NCI-H2081 (cell line): ENCODE measurements around the gene SLC25A6.
"Not testable (repeated sequence)": the region's sequence is repeated elsewhere in the genome, so short reads cannot be mapped to it uniquely, and the experiment has no call there.

ENCODE experiments used
- DNase-seq, 2 experiments: peaks; one replicate each; lab custom pipeline; 2025; lab: John Stamatoyannopoulos, UW

The SLC25A6 gene

GRCh38 chrX:1412551-1413161, 20.7 kb upstream of the SLC25A6 start:
- no peak for DNase-seq

GRCh38 chrX:1411326-1411725, 19.4 kb upstream of the SLC25A6 start:
- no peak for DNase-seq

GRCh38 chrX:1407035-1407434, 15.1 kb upstream of the SLC25A6 start:
- DNase-seq = no peak

DNA sequence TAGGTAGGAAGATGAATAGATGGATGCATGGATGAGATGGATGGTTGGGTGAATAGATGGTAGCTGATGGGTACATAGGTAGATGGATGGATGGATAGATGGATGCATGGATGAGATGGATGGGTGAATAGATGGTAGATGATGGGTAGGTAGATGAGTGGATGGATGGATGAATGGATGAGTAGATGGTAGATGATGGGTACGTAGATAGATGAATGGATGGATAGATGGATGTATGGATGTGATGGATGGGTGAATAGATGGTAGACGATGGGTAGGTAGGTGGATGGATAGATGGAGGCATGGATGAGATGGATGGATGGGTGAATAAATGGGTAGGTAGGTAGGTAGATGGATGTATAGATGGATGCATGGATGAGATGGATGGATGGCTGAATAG, 13.9 kb upstream of the SLC25A6 start:
- not testable (repeated sequence) for DNase-seq

DNA sequence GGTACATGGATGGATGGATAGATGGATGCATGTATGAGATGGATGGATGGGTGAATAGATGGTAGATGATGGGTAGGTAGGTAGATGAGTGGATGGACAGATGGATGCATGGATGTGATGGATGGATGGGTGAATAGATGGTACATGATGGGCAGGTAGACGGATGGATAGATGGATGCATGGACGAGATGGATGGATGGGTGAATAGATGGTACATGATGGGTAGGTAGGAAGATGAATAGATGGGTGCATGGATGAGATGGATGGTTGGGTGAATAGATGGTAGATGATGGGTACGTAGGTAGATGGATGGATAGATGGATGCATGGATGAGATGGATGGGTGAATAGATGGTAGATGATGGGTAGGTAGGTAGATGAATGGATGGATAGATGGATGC, 12.0 kb upstream of the SLC25A6 start:
- DNase-seq = not testable (repeated sequence)

DNA sequence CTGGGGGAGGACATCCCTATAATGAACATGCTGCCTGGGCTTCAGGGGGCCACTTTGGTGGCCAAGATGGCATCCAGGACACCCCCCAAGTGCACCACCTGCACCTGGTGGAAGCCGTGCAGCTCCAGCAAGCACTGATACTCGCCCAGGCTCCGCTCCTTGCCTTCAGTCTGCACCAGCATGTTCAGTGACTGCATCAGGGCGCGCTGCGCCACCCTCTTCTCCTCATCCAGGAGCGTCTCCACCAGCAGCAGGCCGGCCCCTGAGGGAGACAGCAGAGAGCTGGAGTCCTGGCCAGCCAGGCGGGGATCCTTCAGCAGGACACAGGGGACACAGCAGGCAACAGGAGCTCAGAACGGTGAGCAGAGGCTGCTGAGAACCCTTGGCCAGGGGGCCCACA, 11.3 kb upstream of the SLC25A6 start:
- no peak for DNase-seq

DNA sequence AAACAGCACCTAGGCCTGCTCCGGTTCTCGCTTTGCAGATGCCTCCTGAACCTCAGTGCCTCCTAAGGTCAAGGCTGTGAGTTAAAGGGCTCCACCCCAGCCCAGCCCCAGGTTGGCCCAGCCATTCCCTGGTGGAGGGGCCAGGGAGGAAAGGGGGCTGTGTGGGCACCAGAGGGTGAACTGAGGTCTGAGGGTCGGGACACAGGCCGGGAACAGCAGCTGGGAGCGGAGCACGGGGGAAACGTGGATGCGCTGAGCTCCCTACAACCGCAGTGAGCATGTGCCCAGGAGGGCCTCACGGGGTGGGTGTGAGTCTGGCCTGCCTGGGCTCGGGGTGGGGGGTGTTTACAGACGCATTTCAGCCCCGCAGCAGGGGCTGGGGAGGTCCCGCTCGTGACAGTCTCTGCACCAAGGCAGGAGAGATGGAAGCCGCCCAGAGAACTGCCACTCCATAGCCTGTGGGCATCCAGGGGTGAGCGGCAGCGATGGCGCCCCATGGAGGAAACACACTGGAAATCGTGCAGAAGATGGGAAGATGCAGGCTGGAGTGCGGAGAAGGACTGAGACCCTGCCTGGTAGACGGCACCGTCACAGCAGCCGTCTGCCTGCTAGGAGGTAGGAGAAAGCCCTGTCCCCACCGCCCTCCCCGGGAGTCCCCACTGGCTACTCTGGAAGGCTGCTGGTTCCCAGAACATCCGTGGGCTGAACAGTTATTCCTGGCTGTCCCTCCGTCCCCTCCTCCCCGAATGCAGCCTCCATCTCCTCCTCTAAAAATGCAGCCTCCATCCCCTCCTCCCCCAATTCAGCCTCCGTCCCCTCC, 9.9 kb upstream of the SLC25A6 start:
- DNase-seq = no peak

DNA sequence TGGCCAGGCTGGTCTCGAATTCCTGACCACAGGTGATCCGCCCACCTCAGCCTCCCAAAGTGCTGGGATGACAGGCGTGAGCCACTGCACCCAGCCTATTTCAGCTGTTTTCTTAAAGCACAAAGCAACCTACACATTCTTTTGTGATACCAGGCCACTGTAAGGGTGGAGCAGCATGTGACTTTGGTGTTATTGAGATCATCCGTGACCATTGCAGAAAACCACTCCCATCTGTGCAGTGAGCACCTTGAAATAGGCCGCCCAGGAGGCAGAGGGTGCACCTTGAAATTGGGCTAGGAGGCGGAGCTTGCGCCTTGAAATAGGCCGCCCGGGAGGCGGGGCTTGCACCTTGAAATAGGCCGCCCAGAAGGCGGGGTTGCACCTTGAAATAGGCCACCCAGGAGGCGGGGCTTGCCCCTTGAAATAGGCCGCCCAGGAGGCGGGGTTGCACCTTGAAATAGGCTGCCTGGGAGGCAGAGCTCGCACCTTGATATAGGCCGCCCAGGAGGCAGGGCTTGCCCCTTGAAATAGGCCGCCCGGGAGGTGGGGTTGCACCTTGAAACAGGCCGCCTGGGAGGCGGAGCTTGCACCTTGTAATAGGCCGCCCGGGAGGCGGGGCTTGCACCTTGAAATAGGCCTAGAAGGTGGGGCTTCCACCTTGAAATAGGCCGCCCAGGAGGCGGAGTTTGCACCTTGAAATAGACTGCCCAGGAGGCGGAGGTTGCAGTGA, 9.0 kb upstream of the SLC25A6 start:
- no peak for DNase-seq

DNA sequence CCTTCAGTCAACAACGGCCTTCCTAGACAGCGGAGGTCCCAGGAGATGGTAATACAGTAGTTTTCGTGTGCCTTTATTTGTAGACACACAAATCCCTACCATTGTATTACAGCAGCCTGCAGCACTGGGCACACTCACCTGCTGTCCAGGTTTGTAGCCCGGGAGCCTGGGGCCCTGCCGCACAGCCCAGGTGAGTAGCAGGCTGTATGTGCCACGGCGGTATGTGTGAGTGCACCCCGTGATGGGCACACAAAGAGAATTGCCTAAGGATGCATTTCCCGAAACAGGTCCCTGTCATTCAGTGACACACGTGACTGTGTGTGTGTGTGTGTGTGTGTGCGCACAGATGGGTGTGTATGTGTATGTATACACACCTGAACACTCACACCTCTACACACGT, 8.1 kb upstream of the SLC25A6 start:
- DNase-seq = no peak

DNA sequence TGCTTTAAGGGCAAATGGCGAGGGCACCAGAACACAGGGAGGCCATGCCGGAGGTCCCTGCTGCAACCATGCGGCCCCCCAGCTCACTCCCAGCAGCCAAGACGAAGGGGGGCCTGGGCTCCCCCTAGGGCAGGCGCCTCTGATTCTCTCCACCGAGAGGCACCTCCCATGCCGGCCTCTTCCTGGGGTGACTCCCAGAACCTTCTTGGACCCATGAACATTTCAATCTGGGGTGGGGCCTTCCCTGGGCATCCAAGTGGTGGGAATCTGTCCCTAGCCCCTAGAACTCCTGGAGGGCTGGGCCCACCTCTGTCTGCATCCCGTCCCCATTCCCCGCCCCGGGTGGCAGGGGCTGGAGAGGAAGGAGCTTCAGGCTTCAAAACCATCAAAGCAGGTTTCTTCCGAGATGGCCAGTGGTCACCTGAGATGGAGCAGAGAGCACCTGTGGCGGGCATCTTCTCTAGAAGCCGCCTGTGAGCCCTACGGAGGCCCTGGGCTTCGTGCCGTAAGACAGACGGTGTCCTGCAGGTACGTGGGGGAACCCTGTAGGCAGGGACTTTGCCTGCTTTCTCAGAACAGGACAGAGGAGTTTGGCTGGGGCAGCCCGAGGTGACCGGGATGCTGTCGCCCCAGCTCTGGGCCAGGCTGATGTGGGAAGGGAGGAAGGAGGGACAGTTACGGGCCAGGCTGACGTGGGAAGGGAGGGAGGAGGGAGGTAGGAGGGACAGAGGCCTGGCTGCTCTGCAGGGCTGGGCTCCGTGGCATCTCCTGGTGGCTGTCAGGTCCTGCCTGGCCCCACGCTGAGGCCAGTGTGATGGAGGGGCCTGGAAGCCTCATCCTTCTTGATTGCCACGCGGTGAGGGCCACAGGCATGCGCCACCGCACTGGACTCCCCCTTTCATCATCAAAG, 6.8 kb upstream of the SLC25A6 start:
- DNase-seq = no peak

GRCh38 chrX:1397441-1398270, 5.7 kb upstream of the SLC25A6 start:
- no peak for DNase-seq

- DNase-seq = no peak
Observed at GRCh38 chrX:1397001-1397400, 5.1 kb upstream of the SLC25A6 start.

DNA sequence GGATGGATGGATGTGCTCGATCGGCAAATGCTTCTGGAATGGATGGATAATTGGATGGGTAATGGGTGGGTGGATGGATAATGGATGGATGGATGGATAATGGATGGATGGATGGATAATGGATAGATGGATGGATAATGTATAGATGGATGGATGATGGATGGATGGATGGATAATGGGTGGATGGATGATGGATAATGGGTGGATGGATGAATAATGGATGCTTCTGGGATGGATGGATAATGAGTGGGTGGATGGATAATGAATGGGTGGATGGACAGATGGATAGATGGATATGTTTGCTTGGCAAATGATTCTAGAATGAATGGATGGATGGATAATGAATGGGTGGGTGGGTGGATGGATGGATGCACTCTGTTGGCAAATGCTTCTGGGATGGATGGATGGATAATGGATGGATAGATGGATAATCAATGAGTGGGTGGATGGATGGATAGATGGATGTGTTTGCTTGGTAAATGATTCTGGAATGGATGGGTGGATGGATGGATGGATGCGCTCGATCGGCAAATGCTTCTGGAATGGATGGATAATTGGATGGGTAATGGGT, 3.8 kb upstream of the SLC25A6 start:
- no peak for DNase-seq

DNA sequence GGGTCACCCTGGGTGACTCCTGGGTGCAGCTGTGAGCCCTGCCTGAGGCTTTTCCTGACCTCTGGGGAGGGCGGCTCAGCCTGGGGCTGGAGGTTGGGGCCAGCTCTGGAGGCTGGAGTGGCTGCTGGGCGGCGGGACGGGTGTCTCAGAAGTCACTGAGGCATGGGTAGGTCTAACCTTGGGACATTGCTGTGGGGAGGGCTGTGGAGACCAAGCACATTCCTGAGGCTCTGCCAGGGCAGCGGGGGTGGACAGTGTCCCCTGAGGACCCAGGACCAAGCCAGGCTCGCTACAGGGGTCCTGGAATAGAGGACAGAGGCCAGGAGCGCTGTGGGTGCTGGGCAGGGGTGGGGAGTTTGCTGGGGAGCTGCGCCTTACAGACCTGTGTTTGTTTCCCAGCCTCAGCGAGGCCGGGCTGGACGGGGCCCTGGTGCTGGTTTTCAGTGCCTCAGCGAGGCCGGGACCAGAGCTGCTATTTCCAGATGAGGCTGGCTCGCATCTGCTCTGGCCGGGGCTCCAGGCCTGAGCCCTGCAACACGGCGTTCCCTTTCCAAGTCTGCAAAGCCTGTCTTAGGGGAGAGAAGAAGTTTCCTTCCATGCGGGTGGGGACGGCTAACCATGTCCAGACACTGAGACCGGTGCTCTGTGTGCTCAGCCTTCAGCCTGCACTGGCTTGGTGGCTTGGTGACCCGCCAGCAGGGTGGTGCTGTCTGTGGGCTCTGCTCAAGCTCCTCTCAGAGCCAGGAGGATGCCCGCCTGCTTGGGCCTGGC, 3.0 kb upstream of the SLC25A6 start:
- no peak for DNase-seq

- no peak for DNase-seq
Observed at GRCh38 chrX:1393871-1394615, 2.1 kb upstream of the SLC25A6 start.

- DNase-seq = no peak
Observed at GRCh38 chrX:1392376-1393068, 609 bp upstream of the SLC25A6 start.

DNA sequence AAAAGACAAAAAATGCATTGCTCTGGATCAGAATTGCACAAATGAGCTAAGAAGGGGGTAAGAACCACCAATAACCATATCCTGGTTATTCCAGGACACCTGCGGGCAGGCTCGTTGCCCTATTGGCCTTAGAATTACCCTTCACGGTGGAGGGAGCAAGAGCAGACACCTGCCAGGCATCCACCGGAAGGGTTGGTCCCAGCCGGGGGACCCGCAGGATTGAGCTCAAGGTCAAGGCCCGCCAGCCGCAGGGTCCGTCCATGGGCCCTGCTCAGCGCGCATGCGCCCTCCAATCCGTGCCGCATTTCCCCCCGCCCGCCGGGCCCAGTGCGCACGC, 575 bp downstream of the SLC25A6 start:
- no peak for DNase-seq

DNA sequence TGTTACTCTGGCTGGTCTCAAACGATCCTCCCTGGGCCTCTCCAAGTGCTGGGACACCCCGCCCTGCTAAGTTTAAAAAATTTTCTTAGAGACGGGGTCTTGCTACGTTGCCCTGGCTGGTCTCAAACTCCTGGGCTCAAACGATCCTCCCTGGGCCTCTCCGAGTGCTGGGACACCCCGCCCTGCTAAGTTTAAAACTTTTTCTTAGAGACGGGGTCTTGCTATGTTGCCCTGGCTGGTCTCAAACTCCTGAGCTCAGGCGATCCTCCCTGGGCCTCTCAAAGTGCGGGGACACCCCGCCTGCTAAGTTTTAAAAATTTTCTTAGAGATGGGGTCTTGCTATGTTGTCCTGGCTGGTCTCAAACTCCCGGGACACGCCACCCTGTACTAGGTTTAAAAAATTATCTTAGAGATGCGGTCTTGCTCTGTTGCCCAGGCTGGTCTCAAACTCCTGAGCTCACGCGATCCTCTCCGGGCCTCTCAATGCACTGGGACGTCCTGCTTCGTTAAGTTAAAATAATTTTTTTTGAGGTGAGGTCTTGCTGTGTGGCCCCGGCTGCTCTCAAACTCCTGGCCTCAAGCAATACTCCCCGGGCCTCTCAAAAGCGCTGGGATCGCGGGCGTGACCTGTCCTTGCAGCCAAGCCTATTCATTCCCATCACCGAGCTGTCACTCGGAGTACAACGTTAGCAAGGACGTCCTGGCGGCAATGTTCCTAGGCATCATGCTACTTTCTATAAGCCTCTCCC, 1.1 kb downstream of the SLC25A6 start:
- DNase-seq = no peak
